ENCODE measurements around the gene STX4.

STX4 gene

GRCh38 chr16:31071861-31072260 is 38.5 kb downstream of the STX4 start:
- no peak for DNase-seq

GRCh38 chr16:31072540-31073141 is 39.3 kb downstream of the STX4 start:
- DNase-seq, result no peak

GRCh38 chr16:31073142-31073969 is 40.0 kb downstream of the STX4 start:
- no peak for DNase-seq

GRCh38 chr16:31073970-31074813 is 40.8 kb downstream of the STX4 start, which contains the start of the genes ZNF646 and ZNF668:
ZNF646 (plus strand) TSS chr16:31074422; CDS start chr16:31076325, 1,903 bp downstream.
ZNF668 (minus strand) TSS chr16:31074240; CDS start chr16:31064459, 9,781 bp downstream.
- DNase-seq, result no peak

GRCh38 chr16:31074814-31075183 is 41.4 kb downstream of the STX4 start:
- no peak for DNase-seq

GRCh38 chr16:31076319-31076718 is 43.0 kb downstream of the STX4 start:
- DNase-seq, result no peak

- DNase-seq, result no peak
These were observed 43.7 kb downstream of the STX4 start for GRCh38 chr16:31077024-31077423.

- DNase-seq, result no peak
These were observed 44.4 kb downstream of the STX4 start for GRCh38 chr16:31077592-31078396.

- no peak for DNase-seq
These were observed 45.4 kb downstream of the STX4 start for GRCh38 chr16:31078597-31079341.

- no peak for DNase-seq
These were observed 46.1 kb downstream of the STX4 start for GRCh38 chr16:31079342-31079944.

- DNase-seq, result no peak
These were observed 46.8 kb downstream of the STX4 start for GRCh38 chr16:31080035-31080629.

- no peak for DNase-seq
These were observed 47.5 kb downstream of the STX4 start for GRCh38 chr16:31080756-31081419.

- DNase-seq, result no peak
These were observed 48.3 kb downstream of the STX4 start for GRCh38 chr16:31081428-31082351.

- DNase-seq, result no peak
These were observed 49.1 kb downstream of the STX4 start for GRCh38 chr16:31082368-31083045.

GRCh38 chr16:31083081-31083480 is 49.7 kb downstream of the STX4 start:
- DNase-seq, result no peak

GRCh38 chr16:31083556-31083955 is 50.2 kb downstream of the STX4 start:
- DNase-seq, result no peak

- no peak for DNase-seq
These were observed 50.6 kb downstream of the STX4 start for GRCh38 chr16:31083981-31084380.

GRCh38 chr16:31084584-31085302 is 51.4 kb downstream of the STX4 start:
- no peak for DNase-seq
